GM13976 (cell line): ENCODE measurements around the gene WFDC5.

Source experiments
- DNase-seq: peaks from one replicate; pipeline ENCODE4 v3.0.0; 2012; ENCODE audit warnings: low spot score
- CTCF ChIP-seq: IDR thresholded peaks from 2 replicates; pipeline ENCODE4 v1.5.1; 2012; ENCODE audit warnings: borderline replicate concordance, mild to moderate bottlenecking; ENCODE audit not compliant: insufficient read depth; ENCODE audit errors: extremely low read depth, missing control alignments, control extremely low read depth
- in situ Hi-C: fragments of 300-500 bp; cut with MboI; formaldehyde crosslinking; loops from one replicate; pipeline ENCODE4 v1.12.0; 2022; ENCODE audit warnings: low sequenced_read_pairs, mixed read lengths, inconsistent platforms; ENCODE audit not compliant: unreplicated experiment

WFDC5 gene

DNA sequence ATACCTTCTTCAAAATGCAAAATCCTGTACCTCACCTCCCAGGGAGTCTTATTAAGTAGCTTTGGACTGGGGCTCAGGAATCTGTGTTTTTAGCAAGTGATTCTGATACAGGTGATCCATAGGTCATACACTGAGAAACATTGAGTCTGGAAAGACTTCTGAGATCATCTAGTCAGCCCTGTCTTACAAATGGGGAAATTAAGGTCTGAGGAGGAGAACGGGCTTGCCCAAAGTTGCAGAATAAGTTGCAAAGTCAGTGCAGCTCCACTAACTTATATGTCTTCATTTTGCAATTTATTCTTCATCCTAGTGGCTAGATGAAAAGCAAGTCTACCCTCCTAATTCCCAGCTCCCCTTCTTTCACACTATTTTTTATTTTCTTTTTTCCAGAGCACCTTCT lies 42.9 kb downstream of the WFDC5 start:
- in situ Hi-C loops: no loop called here
- no peak for TF ChIP-seq CTCF

DNA sequence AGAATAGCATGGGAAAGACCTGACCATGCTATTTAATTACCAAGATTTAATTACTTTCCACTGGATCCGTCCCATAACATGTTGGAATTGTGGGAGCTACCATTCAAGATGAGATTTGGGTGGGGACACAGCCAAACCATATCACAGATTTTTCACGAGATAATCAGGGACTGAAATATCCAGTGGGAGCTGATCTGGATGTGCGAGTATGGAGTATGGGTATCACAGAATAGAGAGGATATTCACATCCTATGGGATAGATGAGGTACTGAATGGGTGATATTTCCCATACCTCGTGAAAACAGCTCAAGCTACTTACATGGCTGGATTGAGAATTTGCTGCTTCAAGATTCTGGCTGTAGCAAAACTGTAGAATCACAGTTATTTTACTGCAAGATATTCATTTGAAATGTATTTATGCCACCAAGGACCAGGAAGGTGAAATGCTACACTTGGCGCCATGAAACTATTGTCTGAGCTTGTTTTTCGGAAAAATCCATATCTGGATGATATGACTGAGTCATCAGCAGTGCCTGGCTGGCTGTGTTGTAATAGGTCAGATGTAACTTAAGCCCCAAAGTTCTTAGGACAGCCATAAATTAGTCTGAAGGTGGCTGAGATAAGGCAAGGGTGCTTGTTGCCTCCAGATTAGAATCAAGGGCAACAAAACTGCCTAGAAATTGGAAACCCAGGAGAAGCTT lies 43.9 kb downstream of the WFDC5 start:
- DNase-seq: no peak
- in situ Hi-C loops: no loop called here
- no peak for TF ChIP-seq CTCF

More for the DNA sequence above, 42.9 kb downstream of the WFDC5 start:
- DNase-seq: no peak

DNA sequence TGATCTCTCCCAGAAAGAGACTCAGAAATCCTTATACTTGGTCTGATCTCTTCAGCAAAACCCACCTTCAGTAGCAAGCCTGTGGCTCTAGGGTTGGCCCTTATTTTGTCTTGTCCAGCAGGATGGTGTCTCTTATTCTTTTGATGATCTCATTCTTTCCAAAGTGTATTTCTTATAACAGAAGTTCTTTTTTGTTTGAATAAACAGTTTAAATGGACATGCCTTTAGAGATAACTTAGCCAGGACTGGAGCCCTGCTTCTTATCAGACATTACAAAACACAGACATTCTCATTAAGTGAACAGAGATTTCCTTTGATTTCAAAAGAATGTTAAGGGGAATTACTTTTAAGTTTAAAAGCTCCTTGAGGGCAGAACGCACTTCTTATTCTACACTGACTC lies 45.7 kb downstream of the WFDC5 start:
- in situ Hi-C loops: no loop called here
- DNase-seq: no peak
- TF ChIP-seq CTCF: no peak

DNA sequence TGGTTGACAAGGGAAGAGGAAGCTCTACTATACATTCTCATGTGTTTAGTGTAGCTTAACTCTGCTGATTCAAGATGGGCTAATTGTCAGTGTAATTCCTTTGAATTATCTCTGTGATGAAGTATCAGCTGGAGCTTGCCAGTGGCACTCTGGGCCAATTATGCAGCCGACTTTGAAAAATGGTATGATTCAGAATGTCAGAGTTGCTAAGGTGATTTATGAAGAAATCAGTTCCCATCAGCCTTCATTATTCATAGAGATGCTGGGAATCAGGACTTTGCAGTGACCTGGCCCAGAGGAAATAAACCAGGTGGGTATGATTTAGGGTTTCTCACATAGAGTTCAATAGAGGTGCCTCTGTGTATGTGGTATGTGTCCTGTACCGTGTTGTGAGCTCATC lies 47.4 kb downstream of the WFDC5 start:
- in situ Hi-C loops: no loop called here
- no peak for TF ChIP-seq CTCF
- no peak for DNase-seq

DNA sequence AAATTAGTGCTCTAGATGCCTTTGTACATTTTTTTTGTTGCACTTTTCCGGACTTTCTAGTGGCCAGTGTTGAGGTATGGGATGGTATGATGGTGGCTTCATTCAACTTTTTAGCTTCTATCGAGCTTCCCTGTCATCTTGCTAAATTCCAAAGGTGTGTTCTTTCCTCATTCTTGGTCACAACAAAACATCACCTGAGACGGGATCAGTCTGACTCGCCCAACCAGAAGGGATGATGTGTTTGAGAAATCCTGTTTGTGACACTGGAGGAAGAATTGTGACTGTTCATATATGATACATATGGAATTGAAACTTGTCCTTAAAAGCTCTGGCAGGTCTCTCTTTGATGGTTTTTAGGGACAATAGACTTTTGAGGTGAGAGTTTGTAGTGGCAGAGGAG lies 47.9 kb downstream of the WFDC5 start:
- in situ Hi-C loops: no loop called here
- TF ChIP-seq CTCF: no peak
- DNase-seq: no peak

DNA sequence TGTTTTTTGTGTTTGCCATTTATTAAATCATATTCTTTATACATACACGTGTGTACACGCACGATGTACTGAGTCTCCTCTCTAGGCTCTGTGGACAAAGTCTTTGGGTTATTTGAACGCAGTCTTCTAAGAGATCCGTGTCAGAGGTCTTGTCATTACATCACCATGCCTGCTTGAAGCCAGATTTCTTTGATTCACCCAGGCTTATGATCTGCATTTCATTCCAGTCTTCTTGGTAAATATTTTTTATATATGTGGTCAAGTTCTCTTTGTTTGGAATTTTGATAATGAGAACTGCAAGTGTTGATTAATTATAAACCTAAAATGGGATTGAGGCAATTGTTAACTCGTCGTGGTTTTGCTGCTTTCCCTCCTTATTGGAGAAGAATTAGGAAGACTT lies 48.6 kb downstream of the WFDC5 start:
- TF ChIP-seq CTCF: no peak
- DNase-seq: no peak
- in situ Hi-C loops: no loop called here
